Effector memory CD4-positive, alpha-beta T cell (primary cell): ENCODE results near the gene ROBO1.

Experiments
- DNase-seq, 3 donors: peaks; one replicate each; pipeline ENCODE4 v3.0.0-alpha.2; 2020
- H3K27ac ChIP-seq: 2 replicates; pipeline ENCODE4 v1.7.0; 2013; ENCODE audit warnings: mild to moderate bottlenecking, low read length, moderate library complexity; ENCODE audit not compliant: insufficient read depth, poor library complexity, severe bottlenecking
- H3K27me3 ChIP-seq: replicated peaks from 2 replicates; pipeline ENCODE4 v1.7.0; 2013; ENCODE audit warnings: mild to moderate bottlenecking, low read length; ENCODE audit not compliant: insufficient read depth, control insufficient read depth, poor library complexity, severe bottlenecking
- H3K36me3 ChIP-seq: 2 replicates; pipeline ENCODE4 v1.7.0; 2013; ENCODE audit warnings: mild to moderate bottlenecking, low read length, moderate library complexity; ENCODE audit not compliant: control insufficient read depth, insufficient read depth
- H3K4me1 ChIP-seq: 2 replicates; pipeline ENCODE4 v1.7.0; 2013; ENCODE audit warnings: low read length, mild to moderate bottlenecking; ENCODE audit not compliant: control insufficient read depth, insufficient read depth, poor library complexity, severe bottlenecking
- H3K4me3 ChIP-seq: 2 replicates; pipeline ENCODE4 v1.7.0; 2013; ENCODE audit warnings: low read length, low read depth, mild to moderate bottlenecking; ENCODE audit not compliant: insufficient read depth, poor library complexity, severe bottlenecking
- H3K9me3 ChIP-seq: 2 replicates; pipeline ENCODE4 v1.7.0; 2013; ENCODE audit warnings: mild to moderate bottlenecking, low read length, moderate library complexity; ENCODE audit not compliant: control insufficient read depth

Gene ROBO1

GRCh38 chr3:79436387-79436786 is 331.4 kb downstream of the ROBO1 start:
- Histone ChIP-seq H3K36me3 (no peaks in the 10 kb centered on the region), H3K4me1 (no peaks in the 10 kb centered on the region), H3K27ac (no peak overlapping the region), H3K4me3 (no peak overlapping the region), H3K9me3 (no peaks in the 10 kb centered on the region), H3K27me3 (no peaks in the 10 kb centered on the region)
- DNase-seq = no peak

DNA sequence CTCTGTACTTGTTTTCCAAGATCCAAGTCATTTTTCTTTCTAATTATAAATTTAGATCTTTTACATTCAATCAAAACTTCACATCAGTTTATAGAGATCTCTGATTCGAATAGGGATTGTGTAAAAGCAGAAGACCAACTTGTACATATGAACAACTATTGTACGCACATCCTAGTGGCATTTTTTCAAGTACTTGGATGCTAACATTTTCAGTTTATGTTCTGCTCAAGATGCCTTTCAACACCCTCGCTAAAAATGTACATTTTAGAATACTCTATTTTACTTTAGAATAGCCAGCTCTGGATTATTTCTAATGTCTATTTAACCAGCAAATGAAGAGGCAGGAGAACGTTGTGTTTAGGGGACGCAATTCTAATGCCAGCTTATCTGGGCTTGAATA is 340.7 kb downstream of the ROBO1 start:
- no peak overlapping the region for H3K4me3 ChIP-seq
- H3K9me3 ChIP-seq = no peaks in the 10 kb centered on the region
- no peaks in the 10 kb centered on the region for H3K4me1 ChIP-seq
- H3K27ac ChIP-seq = no peak overlapping the region
- no peaks in the 10 kb centered on the region for H3K27me3 ChIP-seq
- no peak for DNase-seq
- no peaks in the 10 kb centered on the region for H3K36me3 ChIP-seq

DNA sequence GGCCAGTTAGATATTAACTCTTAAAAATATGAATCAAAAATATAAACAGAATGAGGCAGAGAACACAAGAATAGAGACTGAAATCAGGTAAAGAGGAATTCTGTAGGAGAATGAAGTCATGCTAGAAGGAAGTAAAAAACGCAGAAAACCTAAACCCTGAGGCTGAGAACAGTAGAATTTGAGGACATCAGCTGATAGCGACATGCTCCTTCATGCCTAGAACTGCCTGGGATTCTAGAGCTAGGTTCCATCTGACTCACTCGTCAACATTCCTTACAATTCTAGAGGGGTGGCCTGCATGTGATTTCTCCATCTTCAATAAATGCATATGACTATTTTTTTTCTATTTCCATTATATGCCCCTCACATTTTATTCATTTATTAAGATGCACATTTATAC is 343.0 kb downstream of the ROBO1 start:
- H3K4me1 ChIP-seq = no peaks in the 10 kb centered on the region
- no peaks in the 10 kb centered on the region for H3K9me3 ChIP-seq
- H3K27ac ChIP-seq = no peak overlapping the region
- no peaks in the 10 kb centered on the region for H3K27me3 ChIP-seq
- H3K4me3 ChIP-seq = no peak overlapping the region
- no peak for DNase-seq
- H3K36me3 ChIP-seq = no peaks in the 10 kb centered on the region

DNA sequence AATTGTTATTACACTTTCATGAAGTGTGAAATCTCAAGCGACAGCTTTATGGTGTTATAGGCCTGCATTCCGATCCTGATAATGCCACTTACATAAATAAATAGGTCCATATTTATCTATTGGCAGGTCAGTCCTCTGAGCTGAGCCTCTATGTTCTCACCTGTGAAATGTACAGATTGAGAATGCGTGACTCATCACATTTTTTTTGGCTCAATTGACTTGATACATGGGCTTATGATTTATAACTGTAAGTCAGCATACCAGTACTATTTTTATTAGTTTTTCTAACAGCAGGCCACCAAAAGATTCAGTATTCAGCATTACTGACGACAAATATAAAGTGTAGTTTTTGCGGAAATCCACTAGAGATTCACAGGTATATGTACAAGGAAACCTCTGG is 344.4 kb downstream of the ROBO1 start:
- no peaks in the 10 kb centered on the region for H3K36me3 ChIP-seq
- H3K4me1 ChIP-seq = no peaks in the 10 kb centered on the region
- no peak for DNase-seq
- no peaks in the 10 kb centered on the region for H3K9me3 ChIP-seq
- H3K4me3 ChIP-seq = no peak overlapping the region
- no peak overlapping the region for H3K27ac ChIP-seq
- H3K27me3 ChIP-seq = no peaks in the 10 kb centered on the region

DNA sequence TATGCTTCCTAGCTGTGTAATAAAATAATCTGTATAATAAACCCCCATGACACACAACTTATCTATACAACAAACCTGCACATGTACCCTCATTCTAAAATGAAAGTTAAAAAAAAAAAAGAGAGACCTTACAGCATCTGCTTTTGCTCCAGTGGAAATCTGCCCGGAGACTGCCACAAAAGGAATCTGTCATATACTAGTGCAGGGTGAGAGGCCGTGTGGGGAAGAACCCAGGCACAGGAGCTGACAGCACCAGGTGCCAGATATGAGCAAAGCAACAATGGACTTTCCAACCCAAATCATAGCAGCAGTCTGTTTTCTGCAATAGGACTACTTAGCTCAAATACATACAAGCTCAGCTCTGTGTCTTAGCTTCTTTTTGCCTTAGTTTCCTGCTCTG is 346.5 kb downstream of the ROBO1 start:
- no peak overlapping the region for H3K4me3 ChIP-seq
- DNase-seq = no peak
- no peak overlapping the region for H3K27ac ChIP-seq
- no peaks in the 10 kb centered on the region for H3K36me3 ChIP-seq
- H3K27me3 ChIP-seq = no peaks in the 10 kb centered on the region
- no peaks in the 10 kb centered on the region for H3K9me3 ChIP-seq
- H3K4me1 ChIP-seq = no peaks in the 10 kb centered on the region

DNA sequence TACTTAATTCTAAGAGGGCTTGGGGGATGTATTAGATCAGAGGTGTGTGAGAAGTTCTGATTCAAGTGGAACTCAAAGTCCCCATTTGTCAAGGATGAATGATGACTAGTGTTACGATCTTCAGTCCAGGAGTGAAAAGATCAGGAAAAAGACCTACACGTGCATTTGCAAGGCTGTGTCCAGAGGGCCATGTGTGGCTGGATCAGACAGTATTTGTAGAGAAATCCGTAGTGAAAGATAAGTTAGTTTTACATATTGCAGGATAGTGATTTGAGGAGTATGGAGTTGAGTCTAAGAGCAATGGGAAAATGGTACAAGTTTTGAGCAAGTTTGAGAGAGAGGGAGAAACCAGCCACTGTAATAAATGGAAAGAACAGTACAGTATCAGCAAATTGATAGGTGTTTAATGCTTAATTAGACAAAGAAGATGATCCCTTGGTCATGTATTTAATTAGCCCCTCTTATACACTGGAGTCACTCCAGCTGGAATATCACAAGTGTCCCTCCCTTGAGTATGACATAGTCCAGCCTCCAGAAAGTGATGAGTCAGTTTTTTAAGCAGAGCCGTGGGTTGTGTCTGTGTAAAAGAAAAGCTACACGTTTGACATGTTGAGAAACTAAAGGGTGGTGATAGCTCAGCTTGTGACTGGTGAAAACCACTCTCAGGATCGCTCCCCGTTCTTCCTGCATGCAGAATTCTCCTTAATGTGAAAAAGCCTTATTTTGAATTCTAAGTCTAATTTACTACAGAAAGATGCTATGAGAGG is 348.8 kb downstream of the ROBO1 start:
- H3K27me3 ChIP-seq = no peaks in the 10 kb centered on the region

DNA sequence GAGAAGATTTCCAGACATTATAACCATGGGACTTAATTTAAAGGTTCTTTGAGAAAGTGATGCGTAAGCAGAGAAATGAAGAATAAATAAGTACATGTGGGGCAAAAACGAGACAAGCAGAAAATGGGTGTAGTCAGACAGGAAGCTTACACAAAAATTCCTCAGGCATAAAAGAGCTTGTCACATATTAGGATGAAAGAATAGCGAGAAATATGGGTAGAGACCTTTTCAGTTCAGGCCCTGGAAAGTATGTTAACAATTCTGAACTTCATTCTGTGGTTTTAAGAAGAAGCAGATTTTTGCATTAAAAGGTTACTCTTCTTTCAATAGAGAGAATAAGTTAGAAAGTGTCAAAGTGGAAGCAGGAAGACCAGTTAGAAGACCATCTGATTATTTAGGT is 352.4 kb downstream of the ROBO1 start:
- no peak for DNase-seq
- Histone ChIP-seq H3K4me1 (no peaks in the 10 kb centered on the region), H3K27me3 (no peaks in the 10 kb centered on the region), H3K4me3 (no peak overlapping the region), H3K9me3 (no peaks in the 10 kb centered on the region), H3K27ac (no peak overlapping the region), H3K36me3 (no peaks in the 10 kb centered on the region)

More for the DNA sequence above, 348.8 kb downstream of the ROBO1 start:
- no peak for DNase-seq
- no peak overlapping the region for H3K27ac ChIP-seq
- no peaks in the 10 kb centered on the region for H3K36me3 ChIP-seq
- no peak overlapping the region for H3K4me3 ChIP-seq
- no peaks in the 10 kb centered on the region for H3K9me3 ChIP-seq
- no peaks in the 10 kb centered on the region for H3K4me1 ChIP-seq

DNA sequence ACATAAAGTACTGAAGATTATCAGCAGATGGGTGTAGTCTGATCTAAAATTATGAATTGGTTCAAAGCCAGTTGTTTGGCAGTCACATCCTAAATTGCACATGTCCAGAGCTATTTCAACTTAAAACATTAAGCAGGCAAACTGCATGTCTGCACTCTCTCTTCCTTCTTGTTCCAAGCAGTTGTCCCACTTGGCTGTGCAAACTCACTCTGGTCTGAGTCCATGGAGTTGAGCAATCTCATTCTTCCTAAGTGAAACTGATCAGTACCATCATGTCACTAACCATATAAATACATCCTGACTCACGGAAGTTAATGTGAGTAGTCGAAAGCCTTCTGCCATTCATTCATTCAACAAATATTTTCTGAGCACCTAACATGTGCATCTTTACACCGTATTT is 353.0 kb downstream of the ROBO1 start:
- no peaks in the 10 kb centered on the region for H3K36me3 ChIP-seq
- DNase-seq = no peak
- H3K27ac ChIP-seq = no peak overlapping the region
- H3K27me3 ChIP-seq = no peaks in the 10 kb centered on the region
- no peaks in the 10 kb centered on the region for H3K9me3 ChIP-seq
- no peak overlapping the region for H3K4me3 ChIP-seq
- H3K4me1 ChIP-seq = no peaks in the 10 kb centered on the region

- H3K4me1 ChIP-seq = no peaks in the 10 kb centered on the region
- DNase-seq = no peak
- H3K36me3 ChIP-seq = no peaks in the 10 kb centered on the region
- H3K9me3 ChIP-seq = no peaks in the 10 kb centered on the region
- no peak overlapping the region for H3K27ac ChIP-seq
- no peak overlapping the region for H3K4me3 ChIP-seq
- no peaks in the 10 kb centered on the region for H3K27me3 ChIP-seq
These were observed 353.8 kb downstream of the ROBO1 start for GRCh38 chr3:79414035-79414434.

- H3K4me1 ChIP-seq = no peaks in the 10 kb centered on the region
- no peaks in the 10 kb centered on the region for H3K27me3 ChIP-seq
- no peaks in the 10 kb centered on the region for H3K9me3 ChIP-seq
- no peak overlapping the region for H3K4me3 ChIP-seq
- no peak for DNase-seq
- no peak overlapping the region for H3K27ac ChIP-seq
- H3K36me3 ChIP-seq = no peaks in the 10 kb centered on the region
These were observed 355.3 kb downstream of the ROBO1 start for GRCh38 chr3:79412537-79412936.
